Suprapubic skin (tissue), 4 donors: ENCODE results near the gene RPL19.

ENCODE experiments used
- CTCF ChIP-seq, 2 donors: fragments of 200-600 bp in 1 of 2; fragments of 450-650 bp in 1 of 2; sonication (generic) in 1 of 2; IDR thresholded peaks; one replicate each; pipeline ENCODE4 v1.5.1; 2016 to 2019; ENCODE audit warnings: antibody characterized with exemption in 2 of 2, mild to moderate bottlenecking in 1 of 2, moderate library complexity in 1 of 2
- EP300 ChIP-seq: sonication (generic); formaldehyde crosslinking; IDR thresholded peaks from one replicate; pipeline ENCODE4 v1.6.1; 2017; ENCODE audit warnings: antibody characterized with exemption
- POLR2A ChIP-seq, 2 donors: fragments of 450-650 bp; IDR thresholded peaks; one replicate each; pipeline ENCODE4 v1.6.1; 2017; ENCODE audit warnings: antibody characterized with exemption in 2 of 2, mild to moderate bottlenecking in 2 of 2, moderate library complexity in 2 of 2
- POLR2AphosphoS5 ChIP-seq, 3 donors: sonication (generic); formaldehyde crosslinking; IDR thresholded peaks; one replicate each; pipeline ENCODE4 v1.6.1; 2017; ENCODE audit warnings: antibody characterized with exemption in 3 of 3

- no peak for TF ChIP-seq POLR2A (IDR thresholded peaks at IDR 0.05)
- TF ChIP-seq CTCF (IDR thresholded peaks at IDR 0.05): no peak
- no peak for TF ChIP-seq POLR2AphosphoS5 (IDR thresholded peaks at IDR 0.05)
- no peak for TF ChIP-seq EP300
Measured at GRCh38 chr17:39219647-39220154, 19.6 kb downstream of the RPL19 start.
